ENCODE data around the gene ZNF20.
A peak's percentile ranks its signal among the peaks of the same experiment; 100 is the strongest.
"Not testable (repeated sequence)": the region's sequence is repeated elsewhere in the genome, so short reads cannot be mapped to it uniquely, and the experiment has no call there.

ZNF20 gene

DNA sequence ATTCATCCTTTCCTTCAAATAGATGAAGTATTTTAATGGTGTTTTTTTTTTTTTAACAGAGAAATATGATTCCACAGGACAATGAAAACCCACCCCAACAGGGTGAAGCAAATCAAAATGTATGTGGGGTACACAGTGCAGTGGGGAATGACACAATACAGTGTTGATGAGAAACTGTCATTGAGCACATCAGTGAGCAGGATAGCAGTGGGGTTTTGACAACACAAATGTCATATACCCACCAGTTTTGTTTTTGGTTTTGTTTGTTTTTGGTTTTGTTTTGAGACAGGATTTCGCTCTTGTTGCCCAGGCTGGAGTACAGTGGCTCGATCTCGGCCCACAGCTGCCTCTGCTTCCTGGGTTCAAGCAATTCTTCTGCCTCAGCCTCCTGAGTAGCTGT lies 46.4 kb downstream of the ZNF20 start:
- DNase-seq (ENCODE audit: low read depth): no peak
- H3K4me3 ChIP-seq (ENCODE audit: low read length): no peak overlapping the region
- TF ChIP-seq, protein P1, sequence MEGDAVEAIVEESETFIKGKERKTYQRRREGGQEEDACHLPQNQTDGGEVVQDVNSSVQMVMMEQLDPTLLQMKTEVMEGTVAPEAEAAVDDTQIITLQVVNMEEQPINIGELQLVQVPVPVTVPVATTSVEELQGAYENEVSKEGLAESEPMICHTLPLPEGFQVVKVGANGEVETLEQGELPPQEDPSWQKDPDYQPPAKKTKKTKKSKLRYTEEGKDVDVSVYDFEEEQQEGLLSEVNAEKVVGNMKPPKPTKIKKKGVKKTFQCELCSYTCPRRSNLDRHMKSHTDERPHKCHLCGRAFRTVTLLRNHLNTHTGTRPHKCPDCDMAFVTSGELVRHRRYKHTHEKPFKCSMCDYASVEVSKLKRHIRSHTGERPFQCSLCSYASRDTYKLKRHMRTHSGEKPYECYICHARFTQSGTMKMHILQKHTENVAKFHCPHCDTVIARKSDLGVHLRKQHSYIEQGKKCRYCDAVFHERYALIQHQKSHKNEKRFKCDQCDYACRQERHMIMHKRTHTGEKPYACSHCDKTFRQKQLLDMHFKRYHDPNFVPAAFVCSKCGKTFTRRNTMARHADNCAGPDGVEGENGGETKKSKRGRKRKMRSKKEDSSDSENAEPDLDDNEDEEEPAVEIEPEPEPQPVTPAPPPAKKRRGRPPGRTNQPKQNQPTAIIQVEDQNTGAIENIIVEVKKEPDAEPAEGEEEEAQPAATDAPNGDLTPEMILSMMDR (conservative IDR thresholded peaks at IDR 0.05; ENCODE audit: low read depth, low read length): no peak

DNA sequence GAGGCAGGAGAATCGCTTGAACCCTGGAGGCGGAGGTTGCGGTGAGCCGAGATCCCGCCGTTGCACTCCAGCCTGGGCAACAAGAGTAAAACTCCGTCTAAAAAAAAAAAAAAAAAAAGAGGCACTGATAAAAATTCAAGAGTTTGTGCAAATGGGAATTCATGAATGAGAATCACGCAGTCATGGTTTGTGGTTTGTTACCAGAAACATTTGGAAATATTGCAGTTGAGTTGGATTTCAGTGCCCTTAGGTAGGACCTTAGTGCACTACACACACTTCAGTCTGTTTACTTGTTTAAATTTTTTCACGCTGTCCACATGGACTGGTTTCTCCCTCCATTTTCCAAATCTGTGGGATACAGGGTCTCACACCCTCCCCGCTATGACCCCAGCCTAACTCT lies 47.2 kb downstream of the ZNF20 start:
- TF ChIP-seq, protein P1 (conservative IDR thresholded peaks at IDR 0.05; ENCODE audit: low read depth, low read length): no peak
- DNase-seq (ENCODE audit: low read depth): no peak
- peak overlapping the region; percentile 75 for H3K4me3 ChIP-seq (ENCODE audit: low read length)

DNA sequence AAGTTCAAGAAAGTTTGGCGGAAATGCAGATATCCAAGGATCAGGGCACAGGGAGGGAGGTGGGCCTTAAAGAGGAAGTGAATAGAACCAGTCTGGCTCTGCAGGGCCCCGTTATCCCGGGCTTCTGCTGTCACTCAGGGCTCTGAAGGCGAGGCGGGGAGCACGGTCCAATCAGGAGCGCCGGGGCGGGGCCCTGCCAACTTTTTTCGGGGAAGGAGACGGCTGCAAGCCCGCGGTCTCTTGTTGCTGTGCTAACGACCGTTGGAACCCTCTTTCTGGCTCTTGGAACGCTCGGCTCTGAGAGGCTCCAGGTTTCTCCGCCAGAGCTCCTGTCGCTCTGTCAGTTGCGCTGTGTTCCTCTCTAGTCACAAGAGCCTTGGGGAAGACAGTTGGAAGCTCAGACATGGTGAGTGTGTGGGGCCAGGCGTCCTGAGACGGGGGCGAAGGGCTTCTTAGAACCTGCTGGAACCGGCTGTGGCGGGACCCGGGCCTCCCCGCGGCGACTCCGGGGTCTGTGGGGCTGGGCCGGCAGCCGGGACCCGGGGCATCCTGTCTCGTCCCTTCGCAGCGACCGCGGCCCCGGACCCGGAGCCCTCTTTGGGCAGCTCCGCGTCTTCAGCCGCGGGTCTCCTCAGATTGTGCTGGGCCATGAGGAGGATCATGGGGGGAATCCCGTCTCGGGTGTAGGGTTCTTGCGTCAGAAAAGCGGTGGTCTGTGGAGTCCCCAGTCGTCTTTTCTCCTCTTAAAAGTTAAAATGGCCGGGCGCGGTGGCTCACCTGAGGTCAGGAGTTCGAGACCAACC lies 47.9 kb downstream of the ZNF20 start:
- TF ChIP-seq, protein P1 (conservative IDR thresholded peaks at IDR 0.05; ENCODE audit: low read depth, low read length): no peak
- DNase-seq (ENCODE audit: low read depth): peak; percentile 64
- peak overlapping the region; percentile 75 for H3K4me3 ChIP-seq (ENCODE audit: low read length)

DNA sequence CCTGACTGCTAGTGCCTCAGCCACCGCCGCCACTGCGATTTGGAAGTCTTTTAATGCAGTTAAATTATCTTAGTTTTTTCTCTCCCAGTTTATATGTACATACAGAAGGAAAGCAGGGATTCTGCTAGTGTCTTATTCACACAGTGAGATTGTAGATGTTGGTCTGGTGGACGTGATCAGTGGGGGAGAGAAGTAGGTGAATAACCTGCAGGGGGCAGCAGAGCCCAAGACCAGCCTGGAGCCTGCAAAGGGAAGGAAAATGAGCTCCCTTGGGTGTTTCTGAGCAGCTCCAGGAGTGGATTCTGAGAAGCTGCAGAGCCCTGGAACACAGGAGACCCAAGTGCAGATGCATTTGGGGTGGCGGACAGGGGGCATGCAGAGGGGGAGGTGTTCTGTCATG lies 49.3 kb downstream of the ZNF20 start:
- H3K4me3 ChIP-seq (ENCODE audit: low read length): no peak overlapping the region
- TF ChIP-seq, protein P1 (conservative IDR thresholded peaks at IDR 0.05; ENCODE audit: low read depth, low read length): peak; percentile 59

DNA sequence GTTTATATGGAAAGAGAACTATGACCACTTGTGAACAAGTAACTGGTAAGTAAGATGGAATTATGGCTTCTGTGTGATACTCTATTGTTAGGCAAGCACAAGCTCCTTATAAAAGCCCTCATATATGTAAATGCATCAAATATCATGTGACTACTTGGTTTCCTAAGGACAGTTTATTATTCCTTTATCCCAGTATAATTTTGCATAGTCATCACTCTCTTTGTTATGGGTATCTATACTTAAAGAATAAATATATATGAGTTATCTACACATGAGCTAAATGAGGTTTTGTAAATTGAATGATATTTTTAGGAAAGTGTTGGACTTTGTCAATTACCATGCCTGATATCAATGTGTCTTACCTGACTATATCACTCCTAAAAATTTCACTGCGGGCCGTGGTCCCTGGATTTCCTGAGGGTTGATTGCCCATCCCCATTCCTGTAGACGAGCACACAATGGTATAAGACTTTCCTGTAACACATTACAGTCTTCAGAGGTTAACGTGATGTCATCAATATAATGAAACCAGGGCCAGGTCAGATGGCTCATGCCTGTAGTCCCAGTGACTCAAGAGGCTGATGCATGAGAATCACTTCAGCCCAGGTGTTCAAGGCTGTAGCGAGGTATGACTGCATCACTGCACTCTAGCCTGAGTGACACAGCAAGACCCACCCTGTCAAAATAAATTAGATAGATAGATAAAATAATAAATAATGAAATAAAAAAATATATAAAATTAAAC lies 54.9 kb downstream of the ZNF20 start:
- no peak overlapping the region for H3K4me3 ChIP-seq (ENCODE audit: low read length)
- DNase-seq (ENCODE audit: low read depth): no peak
- TF ChIP-seq, protein P1 (conservative IDR thresholded peaks at IDR 0.05; ENCODE audit: low read depth, low read length): no peak

More for the DNA sequence above, 49.3 kb downstream of the ZNF20 start:
- no peak for DNase-seq (ENCODE audit: low read depth)

DNA sequence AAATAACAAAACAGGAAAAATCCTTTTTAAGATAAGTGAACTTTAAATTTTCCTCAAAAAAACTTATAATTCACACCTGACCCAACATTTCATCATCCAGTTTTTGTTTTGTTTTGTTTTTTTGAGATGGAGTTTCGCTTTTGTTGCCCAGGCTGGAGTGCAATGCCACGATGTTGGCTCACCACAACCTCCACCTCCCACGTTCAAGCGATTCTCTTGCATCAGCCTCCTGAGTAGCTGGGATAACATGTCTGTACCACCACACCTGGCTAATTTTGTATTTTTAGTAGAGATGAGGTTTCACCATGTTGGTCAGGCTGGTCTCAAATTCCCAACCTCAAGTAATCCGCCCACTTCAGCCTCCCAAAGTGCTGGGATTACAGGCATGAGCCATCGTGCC lies 56.8 kb downstream of the ZNF20 start:
- not testable (repeated sequence) for H3K4me3 ChIP-seq (ENCODE audit: low read length); DNase-seq (ENCODE audit: low read depth)
